Endothelial cell of umbilical vein (primary cell): ENCODE measurements around the gene ARL5C. TPM values are rescaled to one million over a fixed set of nuclear protein-coding genes. Genes with fewer than 3 reads are reported as not detected.
A peak's percentile ranks its signal among the peaks of the same experiment; 100 is the strongest.

Experiments used
- BruUV-seq: library from RNA; stranded (reverse); fragments of 400-500 nt; replicated peaks from 2 replicates; lab custom pipeline; 2021; lab: Mats Ljungman, UMichigan
- CTCF ChIA-PET: fragments of 300-600, 350-600 bp; sonication (Branson Sonifier 250); formaldehyde crosslinking; loops from one replicate; lab custom pipeline; 2021; ENCODE audit warnings: antibody characterized with exemption, inconsistent platforms; lab: Charles Lee
- POLR2A ChIA-PET: fragments of 300-600, 350-600 bp; sonication (Branson Sonifier 250); formaldehyde crosslinking; loops from one replicate; lab custom pipeline; 2021; ENCODE audit warnings: antibody characterized with exemption, inconsistent platforms; lab: Charles Lee
- DNase-seq: peaks from one replicate; pipeline ENCODE4 v3.0.0-alpha.2; 2011; ENCODE audit warnings: low read depth, low spot score
- FAIRE-seq: peaks from 2 replicates; lab custom pipeline; 2011; peaks lifted over from hg19 to GRCh38; lab: Jason Lieb, UNC
- H2AFZ ChIP-seq: 2 replicates; pipeline ENCODE4 v1.6.0; 2012; ENCODE audit warnings: low read depth, low read length, control low read depth, inconsistent platforms
- H3K27ac ChIP-seq: 2 replicates; pipeline ENCODE4 v1.5.1; 2011; ENCODE audit warnings: low read depth, mild to moderate bottlenecking, control low read depth, low read length, moderate library complexity; ENCODE audit not compliant: insufficient read depth
- H3K27me3 ChIP-seq, 2 experiments: 2 replicates each; pipeline versions ENCODE4 v1.6.0 to v1.6.1; 2011; ENCODE audit warnings: low read length in 2 of 2, mixed read lengths in 1 of 2; ENCODE audit not compliant: control insufficient read depth in 2 of 2, insufficient read depth in 2 of 2
- H3K36me3 ChIP-seq, 2 experiments: 2 replicates in 1 of 2; 3 replicates in 1 of 2; pipeline ENCODE4 v1.5.1; 2011; ENCODE audit warnings: low read length in 2 of 2, mild to moderate bottlenecking in 1 of 2, moderate library complexity in 1 of 2; ENCODE audit not compliant: control insufficient read depth in 2 of 2, insufficient read depth in 2 of 2; ENCODE audit errors: extremely low read depth in 1 of 2
- H3K4me1 ChIP-seq: 3 replicates; pipeline ENCODE4 v1.5.1; 2011; ENCODE audit warnings: mild to moderate bottlenecking, low read length; ENCODE audit not compliant: control insufficient read depth, insufficient read depth; ENCODE audit errors: extremely low read depth
- H3K4me2 ChIP-seq: 2 replicates; pipeline ENCODE4 v1.6.1; 2011; ENCODE audit warnings: low read length, control low read depth, mixed read lengths; ENCODE audit not compliant: insufficient read depth
- H3K4me3 ChIP-seq, 3 experiments: fragments of 200-600 bp in 1 of 3; sonication (generic), shearing (Covaris generic) in 1 of 3; replicated peaks in 1 of 3; 2 replicates each; pipeline ENCODE4 v1.5.1; 2011 to 2016; ENCODE audit warnings: control low read depth in 3 of 3, low read length in 3 of 3, mild to moderate bottlenecking in 2 of 3, inconsistent platforms in 1 of 3, low read depth in 1 of 3, moderate library complexity in 1 of 3; ENCODE audit not compliant: insufficient read depth in 1 of 3
- H3K79me2 ChIP-seq: 2 replicates; pipeline ENCODE4 v1.6.0; 2012; ENCODE audit warnings: low read length, inconsistent platforms; ENCODE audit not compliant: control insufficient read depth, insufficient read depth
- H3K9ac ChIP-seq: replicated peaks from 2 replicates; pipeline ENCODE3; 2011; ENCODE audit warnings: low read length, control low read depth; ENCODE audit not compliant: insufficient read depth; ENCODE audit errors: extremely low read depth
- H3K9me1 ChIP-seq: replicated peaks from 3 replicates; pipeline ENCODE4 v1.6.0; 2011; ENCODE audit warnings: mild to moderate bottlenecking, low read length; ENCODE audit not compliant: control insufficient read depth, insufficient read depth; ENCODE audit errors: extremely low read depth
- H3K9me3 ChIP-seq: replicated peaks from 2 replicates; pipeline ENCODE4 v1.5.1; 2012; ENCODE audit warnings: low read length, inconsistent platforms; ENCODE audit not compliant: control insufficient read depth, insufficient read depth
- H4K20me1 ChIP-seq: replicated peaks from 2 replicates; pipeline ENCODE3; 2011; ENCODE audit warnings: mild to moderate bottlenecking, low read length; ENCODE audit not compliant: control insufficient read depth, insufficient read depth; ENCODE audit errors: extremely low read depth
- CTCF ChIP-seq, 2 donors: IDR thresholded peaks; 1 replicate in 1 of 2; 2 replicates in 1 of 2; pipeline ENCODE4 v1.5.1; 2011; ENCODE audit warnings: low read length in 2 of 2, mild to moderate bottlenecking in 2 of 2, moderate library complexity in 2 of 2, control low read depth in 1 of 2, inconsistent platforms in 1 of 2, low read depth in 1 of 2; ENCODE audit not compliant: insufficient read depth in 1 of 2; ENCODE audit errors: extremely low read depth in 1 of 2
- EZH2 ChIP-seq: IDR thresholded peaks from 2 replicates; pipeline ENCODE4 v1.6.1; 2012; ENCODE audit warnings: borderline replicate concordance, low read depth, mild to moderate bottlenecking, moderate library complexity, low read length, inconsistent platforms; ENCODE audit not compliant: severe bottlenecking
- FOS ChIP-seq: IDR thresholded peaks from 2 replicates; pipeline ENCODE4 v1.6.1; 2011; ENCODE audit warnings: mild to moderate bottlenecking, low read length, moderate library complexity, borderline replicate concordance; ENCODE audit not compliant: insufficient read depth
- JUN ChIP-seq: IDR thresholded peaks from 2 replicates; pipeline ENCODE4 v1.6.1; 2011; ENCODE audit warnings: borderline replicate concordance, low read depth; ENCODE audit not compliant: insufficient read length, insufficient read depth
- MAX ChIP-seq: IDR thresholded peaks from 2 replicates; pipeline ENCODE4 v1.6.1; 2011; ENCODE audit not compliant: insufficient read depth, insufficient read length
- MYC ChIP-seq: IDR thresholded peaks from one replicate; pipeline ENCODE4 v1.6.1; 2011; ENCODE audit warnings: mild to moderate bottlenecking, low read depth, low read length
- POLR2A ChIP-seq: IDR thresholded peaks from 2 replicates; pipeline ENCODE4 v1.6.1; 2012; ENCODE audit warnings: low read depth, mild to moderate bottlenecking, control low read depth, low read length
- POLR2AphosphoS5 ChIP-seq: IDR thresholded peaks from 2 replicates; pipeline ENCODE4 v1.6.1; 2012; ENCODE audit warnings: low read depth, mild to moderate bottlenecking, control low read depth, low read length, moderate library complexity; ENCODE audit not compliant: insufficient read depth
- dilution Hi-C: fragments of 300-500 bp; cut with MboI; formaldehyde crosslinking; loops from one replicate; pipeline ENCODE4 v1.15.0; 2019; ENCODE audit warnings: low sequenced_read_pairs; ENCODE audit not compliant: extremely low pct_ligation_motif_present
- intact Hi-C: fragments of 100-400 bp; cut with micrococcal nuclease; formaldehyde crosslinking; loops from one replicate; pipeline ENCODE4 v1.10.0; 2022
- polyA plus RNA-seq, 4 experiments: library from polyadenylated mRNA; depleted of rRNA in 3 of 4; stranded (reverse) in 3 of 4; unstranded in 1 of 4; fragments of >200 nt; gene quantifications; 2 replicates each; pipeline versions ENCODE4 v1.2.1 to v1.2.3, GENCODE V29; 2011 to 2012; ENCODE audit warnings: missing spikeins in 1 of 4
- total RNA-seq: library from RNA; stranded (reverse); gene quantifications from 2 replicates; pipeline ENCODE4 v1.2.3, GENCODE V29; 2021

The ARL5C gene
- total and polyA plus RNA-seq, 2 donors (not counting 3 experiments of a cell fraction or from before 2014, with no cell fraction given), result not detected

- Histone ChIP-seq H3K27me3 (peaks cover 4 to 11% of the 10 kb centered on the region in 2 experiments), H3K79me2 (no peaks in the 10 kb centered on the region), H3K9me1 (no peaks in the 10 kb centered on the region), H3K27ac (no peak overlapping the region), H3K9me3 (no peaks in the 10 kb centered on the region), H3K4me2 (no peak overlapping the region), H3K4me3 (no peak overlapping the region), H2AFZ (no peak overlapping the region), H4K20me1 (no peaks in the 10 kb centered on the region), H3K4me1 (no peaks in the 10 kb centered on the region), H3K36me3 (no peaks in the 10 kb centered on the region), H3K9ac (no peak overlapping the region)
- DNase-seq (no peak), FAIRE-seq (no peak)
- ChIA-PET POLR2A (no interaction called here), CTCF (interaction anchor here (1.7 kb wide), 1 partner anchor 131 kb away, joined by 9 read pairs; no protein-coding TSS in a partner anchor)
- intact Hi-C loops (no loop called here), dilution Hi-C loops (no loop called here)
- TF ChIP-seq CTCF (IDR thresholded peaks at IDR 0.05; ENCODE audit: extremely low read depth in 1 of 2, insufficient read depth in 1 of 2, low read depth in 1 of 2, low read length in 2 of 2) (no peak), POLR2AphosphoS5 (no peak), EZH2 (no peak)
- no TSS peak for BruUV-seq
Measured at GRCh38 chr17:39113871-39114270, 52.1 kb downstream of the ARL5C start.

- ChIA-PET POLR2A (no interaction called here), CTCF (no interaction called here)
- no peaks in the 10 kb centered on the region for H3K36me3 ChIP-seq
- intact Hi-C loops, result no loop called here
- H3K4me1 ChIP-seq, result no peaks in the 10 kb centered on the region
- H2AFZ ChIP-seq, result no peak overlapping the region
- H3K27ac ChIP-seq, result no peak overlapping the region
- no peak for FAIRE-seq
- dilution Hi-C loops, result no loop called here
- TF ChIP-seq FOS, result no peak
- no peak for TF ChIP-seq POLR2A
- TF ChIP-seq POLR2AphosphoS5, result no peak
- no peak for TF ChIP-seq MAX
- no peak for TF ChIP-seq JUN
- TF ChIP-seq EZH2, result peak; percentile 35
- TF ChIP-seq MYC, result no peak
- peaks cover 4 to 15% of the 10 kb centered on the region in 2 experiments for H3K27me3 ChIP-seq
- no peaks in the 10 kb centered on the region for H3K79me2 ChIP-seq
- no peaks in the 10 kb centered on the region for H4K20me1 ChIP-seq
- H3K4me2 ChIP-seq, result no peak overlapping the region
- H3K9ac ChIP-seq, result no peak overlapping the region
- no peak overlapping the region for H3K4me3 ChIP-seq
- no peaks in the 10 kb centered on the region for H3K9me3 ChIP-seq
- no peak for DNase-seq
- no peaks in the 10 kb centered on the region for H3K9me1 ChIP-seq
- BruUV-seq, result no TSS peak
Measured at GRCh38 chr17:39110435-39111136, 55.4 kb downstream of the ARL5C start.
